Activated naive CD4-positive, alpha-beta T cell treated with anti-CD3 and anti-CD28 coated beads, Interleukin-2, amount 50 U/mL, for 24 hours (primary cell): ENCODE results near the gene CYP4X1.
"Not testable (repeated sequence)": the region's sequence is repeated elsewhere in the genome, so short reads cannot be mapped to it uniquely, and the experiment has no call there.

ENCODE experiments used
- H3K27ac Mint-ChIP-seq: one replicate; pipeline ENCODE4 v1.8.0; 2021; ENCODE audit warnings: mild to moderate bottlenecking, mixed read lengths
- H3K27me3 Mint-ChIP-seq: one replicate; pipeline ENCODE4 v1.8.0; 2021; ENCODE audit warnings: mixed read lengths
- H3K36me3 Mint-ChIP-seq: one replicate; pipeline ENCODE4 v1.8.0; 2021; ENCODE audit warnings: mixed read lengths
- H3K4me1 Mint-ChIP-seq: one replicate; pipeline ENCODE4 v1.8.0; 2021; ENCODE audit warnings: mixed read lengths
- H3K4me3 Mint-ChIP-seq: one replicate; pipeline ENCODE4 v1.8.0; 2021; ENCODE audit warnings: mild to moderate bottlenecking, mixed read lengths
- H3K9me3 Mint-ChIP-seq: one replicate; pipeline ENCODE4 v1.8.0; 2021; ENCODE audit warnings: mixed read lengths

CYP4X1 gene

GRCh38 chr1:47023268-47024140, at the start of gene CYP4X1:
Gene CYP4X1 (plus strand): TSS chr1:47023669. CDS start chr1:47023818, 149 bp downstream.
- Mint-ChIP-seq H3K36me3 (no peaks in the 10 kb centered on the region), H3K4me3 (no peak within 1 kb of the TSS), H3K4me1 (no peaks in the 10 kb centered on the region), H3K27ac (no peak within 1 kb of the TSS), H3K9me3 (no peaks in the 10 kb centered on the region), H3K27me3 (peaks cover 28% of the 10 kb centered on the region)

GRCh38 chr1:46983166-46983829, 40.2 kb upstream of the CYP4X1 start:
- H3K4me3 Mint-ChIP-seq: no peak overlapping the region
- H3K27me3 Mint-ChIP-seq: peaks cover 16% of the 10 kb centered on the region
- H3K36me3 Mint-ChIP-seq: no peaks in the 10 kb centered on the region
- H3K9me3 Mint-ChIP-seq: no peaks in the 10 kb centered on the region
- no peak overlapping the region for H3K27ac Mint-ChIP-seq
- no peaks in the 10 kb centered on the region for H3K4me1 Mint-ChIP-seq

GRCh38 chr1:46983830-46984586, 39.5 kb upstream of the CYP4X1 start:
- Mint-ChIP-seq H3K4me1 (no peaks in the 10 kb centered on the region), H3K4me3 (no peak overlapping the region), H3K36me3 (no peaks in the 10 kb centered on the region), H3K9me3 (no peaks in the 10 kb centered on the region), H3K27ac (no peak overlapping the region), H3K27me3 (peaks cover 10% of the 10 kb centered on the region)

GRCh38 chr1:46990541-46990940, 32.9 kb upstream of the CYP4X1 start:
- H3K4me1 Mint-ChIP-seq, H3K27me3 Mint-ChIP-seq, H3K36me3 Mint-ChIP-seq, H3K9me3 Mint-ChIP-seq, H3K4me3 Mint-ChIP-seq, H3K27ac Mint-ChIP-seq: not testable (repeated sequence)

GRCh38 chr1:46991083-46991923, 32.2 kb upstream of the CYP4X1 start:
- Mint-ChIP-seq H3K9me3 (no peaks in the 10 kb centered on the region), H3K27ac (no peak overlapping the region), H3K4me1 (no peaks in the 10 kb centered on the region), H3K4me3 (no peak overlapping the region), H3K36me3 (no peaks in the 10 kb centered on the region), H3K27me3 (peaks cover 11% of the 10 kb centered on the region)

GRCh38 chr1:46996659-46997281, 26.7 kb upstream of the CYP4X1 start:
- H3K4me1 Mint-ChIP-seq: no peaks in the 10 kb centered on the region

GRCh38 chr1:47002211-47002610, 21.3 kb upstream of the CYP4X1 start:
- no peaks in the 10 kb centered on the region for H3K4me1 Mint-ChIP-seq
- peaks cover 29% of the 10 kb centered on the region for H3K27me3 Mint-ChIP-seq
- H3K9me3 Mint-ChIP-seq: no peaks in the 10 kb centered on the region
- H3K4me3 Mint-ChIP-seq: no peak overlapping the region
- H3K36me3 Mint-ChIP-seq: no peaks in the 10 kb centered on the region
- no peak overlapping the region for H3K27ac Mint-ChIP-seq

More at GRCh38 chr1:46996659-46997281, 26.7 kb upstream of the CYP4X1 start:
- Mint-ChIP-seq H3K4me3 (no peak overlapping the region), H3K27me3 (peaks cover 31% of the 10 kb centered on the region), H3K27ac (no peak overlapping the region), H3K9me3 (no peaks in the 10 kb centered on the region), H3K36me3 (no peaks in the 10 kb centered on the region)

- no peaks in the 10 kb centered on the region for H3K36me3 Mint-ChIP-seq
- no peak overlapping the region for H3K27ac Mint-ChIP-seq
- H3K27me3 Mint-ChIP-seq: peaks cover 23% of the 10 kb centered on the region
- no peaks in the 10 kb centered on the region for H3K9me3 Mint-ChIP-seq
- no peaks in the 10 kb centered on the region for H3K4me1 Mint-ChIP-seq
- H3K4me3 Mint-ChIP-seq: no peak overlapping the region
These were observed 19.5 kb upstream of the CYP4X1 start for GRCh38 chr1:47003896-47004403.

GRCh38 chr1:47006437-47006836, 17.0 kb upstream of the CYP4X1 start:
- not testable (repeated sequence) for H3K4me1 Mint-ChIP-seq, H3K4me3 Mint-ChIP-seq, H3K27ac Mint-ChIP-seq, H3K36me3 Mint-ChIP-seq, H3K9me3 Mint-ChIP-seq
- H3K27me3 Mint-ChIP-seq: peaks cover 13% of the 10 kb centered on the region

- H3K27me3 Mint-ChIP-seq: no peaks in the 10 kb centered on the region
- no peaks in the 10 kb centered on the region for H3K36me3 Mint-ChIP-seq
- no peaks in the 10 kb centered on the region for H3K4me1 Mint-ChIP-seq
- H3K9me3 Mint-ChIP-seq: no peaks in the 10 kb centered on the region
- H3K4me3 Mint-ChIP-seq: no peak overlapping the region
- no peak overlapping the region for H3K27ac Mint-ChIP-seq
These were observed 10.2 kb upstream of the CYP4X1 start for GRCh38 chr1:47013293-47013692.

- H3K4me1 Mint-ChIP-seq: no peaks in the 10 kb centered on the region
- H3K9me3 Mint-ChIP-seq: no peaks in the 10 kb centered on the region
- peaks cover 24% of the 10 kb centered on the region for H3K27me3 Mint-ChIP-seq
- H3K36me3 Mint-ChIP-seq: no peaks in the 10 kb centered on the region
- no peak overlapping the region for H3K27ac Mint-ChIP-seq
- no peak overlapping the region for H3K4me3 Mint-ChIP-seq
These were observed 2.4 kb upstream of the CYP4X1 start for GRCh38 chr1:47021070-47021469.

- H3K4me1 Mint-ChIP-seq: no peaks in the 10 kb centered on the region
- H3K36me3 Mint-ChIP-seq: no peaks in the 10 kb centered on the region
- peaks cover 27% of the 10 kb centered on the region for H3K27me3 Mint-ChIP-seq
- H3K27ac Mint-ChIP-seq: no peak overlapping the region
- H3K4me3 Mint-ChIP-seq: no peak overlapping the region
- no peaks in the 10 kb centered on the region for H3K9me3 Mint-ChIP-seq
These were observed 802 bp downstream of the CYP4X1 start for GRCh38 chr1:47024141-47024801.

- Mint-ChIP-seq H3K27ac (no peak overlapping the region), H3K36me3 (no peaks in the 10 kb centered on the region), H3K4me1 (no peaks in the 10 kb centered on the region), H3K9me3 (no peaks in the 10 kb centered on the region), H3K27me3 (peaks cover 15% of the 10 kb centered on the region), H3K4me3 (no peak overlapping the region)
These were observed 6.8 kb downstream of the CYP4X1 start for GRCh38 chr1:47030170-47030805.

GRCh38 chr1:47031059-47031458, 7.6 kb downstream of the CYP4X1 start:
- H3K9me3 Mint-ChIP-seq: no peaks in the 10 kb centered on the region
- no peaks in the 10 kb centered on the region for H3K4me1 Mint-ChIP-seq
- peaks cover 11% of the 10 kb centered on the region for H3K27me3 Mint-ChIP-seq
- H3K36me3 Mint-ChIP-seq: no peaks in the 10 kb centered on the region
- H3K4me3 Mint-ChIP-seq: no peak overlapping the region
- H3K27ac Mint-ChIP-seq: no peak overlapping the region
